ENCODE results near the gene COASY.
"Not testable (repeated sequence)": the region's sequence is repeated elsewhere in the genome, so short reads cannot be mapped to it uniquely, and the experiment has no call there.

COASY gene

GRCh38 chr17:42554250-42555121 is 7.5 kb upstream of the COASY start:
- peak; percentile 85 for DNase-seq

- DNase-seq = no peak
These were observed 6.8 kb upstream of the COASY start for GRCh38 chr17:42555122-42555622.

- not testable (repeated sequence) for DNase-seq
These were observed 5.9 kb upstream of the COASY start for GRCh38 chr17:42555961-42556617.

- no peak for DNase-seq
These were observed 2.9 kb upstream of the COASY start for GRCh38 chr17:42559075-42559474.

GRCh38 chr17:42560246-42560645 is 1.7 kb upstream of the COASY start:
- DNase-seq = no peak

GRCh38 chr17:42562388-42563142 is 617 bp downstream of the COASY start:
- DNase-seq = no peak

GRCh38 chr17:42563143-42563509 is 1.2 kb downstream of the COASY start:
- no peak for DNase-seq

- no peak for DNase-seq
These were observed 1.6 kb downstream of the COASY start for GRCh38 chr17:42563543-42563942.

GRCh38 chr17:42563950-42564349 is 2.0 kb downstream of the COASY start:
- DNase-seq = no peak

- no peak for DNase-seq
These were observed 3.0 kb downstream of the COASY start for GRCh38 chr17:42564815-42565522.

- no peak for DNase-seq
These were observed 3.7 kb downstream of the COASY start for GRCh38 chr17:42565523-42566214.

GRCh38 chr17:42566215-42566882 is 4.4 kb downstream of the COASY start:
- no peak for DNase-seq

- DNase-seq = peak; percentile 97
These were observed 5.1 kb downstream of the COASY start, which contains the start of gene MLX for GRCh38 chr17:42566883-42567573. TSS of gene MLX (plus strand) at chr17:42567100. CDS start at chr17:42567125, 25 bp downstream.

- DNase-seq = no peak
These were observed 6.6 kb downstream of the COASY start for GRCh38 chr17:42568341-42569111.

GRCh38 chr17:42571435-42572225 is 9.7 kb downstream of the COASY start:
- no peak for DNase-seq

- no peak for DNase-seq
These were observed 11.1 kb downstream of the COASY start for GRCh38 chr17:42573095-42573494.

GRCh38 chr17:42574463-42574862 is 12.5 kb downstream of the COASY start:
- DNase-seq = no peak

- no peak for DNase-seq
These were observed 15.2 kb downstream of the COASY start for GRCh38 chr17:42577140-42577531.
